CD8-positive, alpha-beta memory T cell (primary cell): ENCODE results near the gene PFDN1. TPM values are rescaled to one million over a fixed set of nuclear protein-coding genes. Genes with fewer than 3 reads are reported as not detected.
A peak's percentile ranks its signal among the peaks of the same experiment; 100 is the strongest.

ENCODE experiments used
- CTCF ChIA-PET: fragments of 350-600 bp; sonication (Branson Sonifier 250); formaldehyde crosslinking; loops from one replicate; lab custom pipeline; 2021; ENCODE audit warnings: antibody characterized with exemption; lab: Charles Lee
- POLR2A ChIA-PET: fragments of 350-600 bp; sonication (Branson Sonifier 250); formaldehyde crosslinking; loops from one replicate; lab custom pipeline; 2021; ENCODE audit warnings: antibody characterized with exemption; lab: Charles Lee
- DNase-seq, 5 donors: peaks; one replicate each; pipeline versions ENCODE4 v3.0.0 to v3.0.0-alpha.2; 2020 to 2022; ENCODE audit warnings: mixed read lengths in 1 of 5
- H3K27ac ChIP-seq: one replicate; pipeline ENCODE4 v1.7.0; 2013; ENCODE audit warnings: low read depth, mild to moderate bottlenecking, low read length, moderate library complexity
- H3K27me3 ChIP-seq: 2 replicates; pipeline ENCODE4 v1.7.0; 2013; ENCODE audit warnings: low read length, mild to moderate bottlenecking; ENCODE audit not compliant: insufficient read depth, poor library complexity, severe bottlenecking
- H3K36me3 ChIP-seq: 2 replicates; pipeline ENCODE4 v1.7.0; 2013; ENCODE audit warnings: mild to moderate bottlenecking, low read length, moderate library complexity; ENCODE audit not compliant: insufficient read depth
- H3K4me1 ChIP-seq: 2 replicates; pipeline ENCODE4 v1.7.0; 2013; ENCODE audit warnings: mild to moderate bottlenecking, low read length, moderate library complexity; ENCODE audit not compliant: insufficient read depth
- H3K4me3 ChIP-seq: 2 replicates; pipeline ENCODE4 v1.7.0; 2013; ENCODE audit warnings: mild to moderate bottlenecking, low read length
- H3K9me3 ChIP-seq: 2 replicates; pipeline ENCODE4 v1.7.0; 2013; ENCODE audit warnings: mild to moderate bottlenecking, low read length
- H3K27ac Mint-ChIP-seq, 8 donors: one replicate each; pipeline ENCODE4 v1.8.0; 2020 to 2021; ENCODE audit warnings: mixed read lengths in 8 of 8, mild to moderate bottlenecking in 6 of 8, inconsistent platforms in 3 of 8, moderate library complexity in 3 of 8
- H3K27me3 Mint-ChIP-seq, 2 donors: one replicate each; pipeline ENCODE4 v1.8.0; 2020 to 2021; ENCODE audit warnings: mixed read lengths in 2 of 2, mild to moderate bottlenecking in 1 of 2, moderate library complexity in 1 of 2
- H3K36me3 Mint-ChIP-seq, 3 donors: one replicate each; pipeline ENCODE4 v1.8.0; 2020 to 2021; ENCODE audit warnings: mixed read lengths in 3 of 3, inconsistent platforms in 1 of 3, mild to moderate bottlenecking in 1 of 3
- H3K4me1 Mint-ChIP-seq, 3 donors: one replicate each; pipeline ENCODE4 v1.8.0; 2020 to 2021; ENCODE audit warnings: mixed read lengths in 3 of 3, inconsistent platforms in 1 of 3, mild to moderate bottlenecking in 1 of 3
- H3K4me3 Mint-ChIP-seq, 7 donors: one replicate each; pipeline ENCODE4 v1.8.0; 2020 to 2021; ENCODE audit warnings: mixed read lengths in 7 of 7, mild to moderate bottlenecking in 6 of 7, moderate library complexity in 4 of 7, inconsistent platforms in 2 of 7
- H3K9me3 Mint-ChIP-seq, 5 donors: one replicate each; pipeline ENCODE4 v1.8.0; 2020 to 2022; ENCODE audit warnings: mixed read lengths in 5 of 5, mild to moderate bottlenecking in 3 of 5, moderate library complexity in 2 of 5, inconsistent platforms in 1 of 5
- polyA plus RNA-seq: library from polyadenylated mRNA; unstranded; fragments of 300-500 nt; fragmentation: Illumina TruSeq; gene quantifications from one replicate; pipeline ENCODE4 v1.2.3, GENCODE V29; 2021
- total RNA-seq, 2 experiments: library from RNA; stranded (reverse); gene quantifications; one replicate each; pipeline ENCODE4 v1.2.3, GENCODE V29; 2021

Gene PFDN1
- total and polyA plus RNA-seq, 3 experiments from 2014 or later: 71.2 to 115 (median 73.2) TPM

DNA sequence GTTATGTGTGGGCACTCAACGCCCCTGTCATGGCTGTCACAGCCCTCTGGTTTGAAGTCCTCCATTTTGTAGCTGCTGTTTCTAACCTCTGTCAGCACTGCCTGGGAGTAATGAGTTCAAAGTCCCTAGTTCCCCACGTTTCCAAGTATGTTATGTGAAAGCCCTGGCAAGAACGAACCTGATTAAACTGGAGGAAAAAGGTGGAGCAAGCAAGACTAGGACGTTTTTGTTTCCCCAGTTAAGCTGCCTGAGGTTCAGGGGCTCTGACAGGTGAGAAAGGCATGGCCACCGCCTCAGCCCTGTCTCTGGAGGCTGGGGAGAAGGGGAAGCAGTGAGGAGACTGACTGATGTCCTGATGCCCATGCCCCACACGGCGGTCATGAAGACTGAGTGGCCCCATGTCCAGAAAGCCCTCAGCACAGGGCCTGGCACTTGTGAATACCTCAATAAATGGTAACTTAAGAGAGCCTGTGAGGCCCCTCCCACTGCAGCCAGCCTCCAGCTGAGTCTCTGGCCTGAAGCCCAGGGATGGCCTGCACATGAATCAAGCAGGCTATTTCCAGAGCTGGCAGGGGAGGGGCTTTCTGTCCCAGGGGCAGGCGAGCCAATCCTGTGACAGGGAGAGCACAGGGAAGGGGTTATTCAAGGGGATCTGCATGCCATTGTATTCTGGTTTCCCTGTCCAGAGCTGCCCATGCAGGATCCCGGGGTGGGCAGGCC, 61.8 kb downstream of the PFDN1 start:
- CTCF ChIA-PET: interaction anchor here (1.3 to 7.4 kb wide), 4 partner anchors 95 to 133 kb away, joined by 3 to 69 read pairs (median 5); partner anchors contain the start of gene SLC4A9
- Histone ChIP-seq H3K36me3 (peaks cover 4% of the 10 kb centered on the region), H3K4me1 (peaks cover 10% of the 10 kb centered on the region), H3K9me3 (no peaks in the 10 kb centered on the region), H3K27me3 (no peaks in the 10 kb centered on the region), H3K27ac (no peak overlapping the region), H3K4me3 (no peak overlapping the region)
- Mint-ChIP-seq H3K27ac (peak overlapping the region in 1 of 8 donors; percentile 55), H3K4me1 (peaks cover 4 to 8% (median 4%) of the 10 kb centered on the region in 3 donors), H3K9me3 (no peaks in the 10 kb centered on the region), H3K4me3 (no peak overlapping the region), H3K36me3 (peaks cover 0 to 23% (median 5%) of the 10 kb centered on the region in 3 donors), H3K27me3 (no peaks in the 10 kb centered on the region)
- POLR2A ChIA-PET: no interaction called here
- no peak for DNase-seq

DNA sequence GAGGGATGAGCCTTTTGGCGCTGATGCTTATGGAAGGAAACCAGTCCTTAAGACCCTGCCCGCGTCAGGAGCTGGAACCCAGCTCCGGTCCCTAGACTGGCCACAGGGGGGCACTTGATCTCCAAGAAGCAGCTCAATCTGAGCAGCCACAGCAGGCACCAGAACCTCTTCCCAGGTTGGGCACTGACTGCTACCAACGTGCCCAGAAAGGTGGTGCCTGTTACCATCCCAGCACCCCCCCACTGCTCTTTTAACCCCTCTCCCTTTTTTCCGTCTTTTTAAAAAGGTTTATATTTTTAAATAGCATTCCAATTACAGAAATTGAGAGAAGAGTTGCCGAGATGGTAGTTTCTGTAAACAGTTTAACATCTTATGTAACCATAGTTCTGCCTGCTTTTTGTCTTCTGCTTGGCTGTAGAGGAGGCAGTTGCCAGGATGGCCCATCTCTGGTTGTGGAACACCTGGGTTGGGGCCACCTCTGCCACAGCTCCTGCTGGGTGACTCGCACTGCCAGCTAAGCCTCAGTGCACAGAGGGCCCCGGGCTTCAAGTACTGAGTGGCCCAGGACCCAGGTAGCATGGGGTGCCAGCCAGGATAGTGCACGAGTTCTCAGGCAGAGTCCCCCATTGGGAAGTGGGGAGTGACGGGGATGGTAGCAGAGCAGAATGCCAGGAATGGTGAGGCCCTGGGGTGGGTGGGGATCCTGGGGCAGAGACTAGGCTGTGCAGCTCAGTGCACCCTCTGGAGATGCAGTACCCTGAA, 62.8 kb downstream of the PFDN1 start:
- Mint-ChIP-seq H3K27me3 (no peaks in the 10 kb centered on the region), H3K36me3 (peaks cover 0 to 13% (median 2%) of the 10 kb centered on the region in 3 donors), H3K9me3 (no peaks in the 10 kb centered on the region), H3K27ac (no peak overlapping the region), H3K4me1 (peaks cover under 1 to 8% (median 4%) of the 10 kb centered on the region in 3 donors), H3K4me3 (no peak overlapping the region)
- no peak overlapping the region for H3K4me3 ChIP-seq
- H3K4me1 ChIP-seq: peaks cover 7% of the 10 kb centered on the region
- peaks cover 4% of the 10 kb centered on the region for H3K36me3 ChIP-seq
- CTCF ChIA-PET: interaction anchor here (0.7 to 1.5 kb wide), 13 partner anchors 9 to 134 kb away, joined by 3 to 9 read pairs (median 4); partner anchors contain the start of gene SLC4A9
- DNase-seq: peak; percentile 8 to 55 (median 13)
- no peaks in the 10 kb centered on the region for H3K9me3 ChIP-seq
- POLR2A ChIA-PET: interaction anchor here (0.5 kb wide), 1 partner anchor 18 kb away, joined by 7 read pairs; no protein-coding TSS in a partner anchor
- H3K27ac ChIP-seq: no peak overlapping the region
- H3K27me3 ChIP-seq: no peaks in the 10 kb centered on the region

GRCh38 chr5:140239461-140239860, 63.4 kb downstream of the PFDN1 start:
- Mint-ChIP-seq H3K27me3 (no peaks in the 10 kb centered on the region), H3K36me3 (peaks cover 0 to 6% (median 1%) of the 10 kb centered on the region in 3 donors), H3K4me3 (no peak overlapping the region), H3K4me1 (peaks cover 0 to 1% (median 0%) of the 10 kb centered on the region in 3 donors), H3K27ac (no peak overlapping the region), H3K9me3 (no peaks in the 10 kb centered on the region)
- H3K36me3 ChIP-seq: no peaks in the 10 kb centered on the region
- ChIA-PET POLR2A (no interaction called here), CTCF (interaction anchor here (0.8 to 1.5 kb wide), 10 partner anchors 9 to 121 kb away, joined by 3 to 9 read pairs (median 4); partner anchors contain the start of gene SLC4A9)
- H3K4me1 ChIP-seq: peaks cover under 1% of the 10 kb centered on the region
- no peak overlapping the region for H3K4me3 ChIP-seq
- H3K27ac ChIP-seq: no peak overlapping the region
- no peaks in the 10 kb centered on the region for H3K27me3 ChIP-seq
- no peaks in the 10 kb centered on the region for H3K9me3 ChIP-seq
- no peak for DNase-seq

DNA sequence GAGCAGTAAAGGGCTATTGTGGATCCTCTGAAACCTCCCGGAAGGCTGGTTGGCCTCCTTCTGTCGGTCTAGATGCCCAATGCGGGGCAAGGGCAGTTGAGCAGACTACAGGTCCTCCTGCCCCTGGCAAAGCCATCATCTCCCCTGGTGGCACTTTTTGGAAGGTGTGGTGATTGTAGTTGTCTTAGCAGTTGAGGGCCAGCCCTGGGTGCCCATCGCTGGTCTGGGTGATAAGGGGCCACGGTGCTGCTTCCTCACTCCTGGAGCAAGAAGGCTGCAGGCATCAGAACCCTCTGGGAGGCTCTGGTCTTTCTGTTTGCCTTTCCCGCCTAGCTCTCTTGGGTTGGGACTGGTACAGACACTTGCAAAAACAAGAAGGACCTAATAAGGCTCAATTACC, 64.1 kb downstream of the PFDN1 start:
- Mint-ChIP-seq H3K4me1 (no peaks in the 10 kb centered on the region), H3K27ac (peak overlapping the region in 2 of 8 donors; percentile 8 to 33), H3K9me3 (no peaks in the 10 kb centered on the region), H3K27me3 (no peaks in the 10 kb centered on the region), H3K36me3 (peaks cover 0 to 3% (median 1%) of the 10 kb centered on the region in 3 donors), H3K4me3 (no peak overlapping the region)
- Histone ChIP-seq H3K27ac (no peak overlapping the region), H3K9me3 (no peaks in the 10 kb centered on the region), H3K36me3 (no peaks in the 10 kb centered on the region), H3K4me3 (no peak overlapping the region), H3K27me3 (no peaks in the 10 kb centered on the region), H3K4me1 (no peaks in the 10 kb centered on the region)
- no peak for DNase-seq
- ChIA-PET CTCF (interaction anchor here (1.1 to 1.5 kb wide), 2 partner anchors 8 to 120 kb away, joined by 3 to 5 read pairs; no protein-coding TSS in a partner anchor), POLR2A (no interaction called here)

DNA sequence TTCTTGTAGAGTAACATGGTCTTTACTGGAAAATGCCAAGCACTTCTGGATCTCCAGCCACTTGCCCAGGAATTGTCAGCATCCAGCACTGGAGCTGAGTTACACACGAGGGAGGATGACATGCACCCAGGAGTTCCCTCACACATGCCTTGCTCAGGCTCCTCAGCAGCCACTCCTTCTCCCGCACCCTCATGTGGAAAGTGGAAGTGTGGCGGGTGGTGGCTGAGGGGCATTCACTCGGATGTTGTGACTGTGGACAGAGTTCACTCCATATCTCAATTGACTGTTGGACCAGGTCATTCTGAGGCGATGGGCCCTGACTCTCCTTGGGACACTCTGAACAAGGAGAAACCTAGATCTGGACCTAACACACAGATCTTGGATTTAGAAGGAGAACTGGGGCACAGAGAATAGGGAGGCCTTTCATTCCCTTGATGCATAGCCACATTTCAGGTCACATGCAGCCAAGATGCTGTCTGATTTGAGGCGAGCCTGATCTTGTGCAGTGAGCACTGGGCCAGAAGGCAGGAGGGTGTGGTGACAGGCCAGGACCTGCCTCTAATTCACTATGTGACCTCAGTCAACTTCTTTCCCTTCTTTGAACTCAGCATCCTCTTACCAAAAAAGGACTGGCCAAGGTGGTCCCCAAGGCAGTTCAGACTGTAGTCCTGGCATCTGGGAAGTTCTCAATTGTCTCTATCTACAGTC, 65.9 kb downstream of the PFDN1 start:
- Histone ChIP-seq H3K27me3 (no peaks in the 10 kb centered on the region), H3K9me3 (no peaks in the 10 kb centered on the region), H3K4me1 (no peaks in the 10 kb centered on the region), H3K4me3 (no peak overlapping the region), H3K36me3 (no peaks in the 10 kb centered on the region), H3K27ac (no peak overlapping the region)
- Mint-ChIP-seq H3K27me3 (no peaks in the 10 kb centered on the region), H3K4me1 (no peaks in the 10 kb centered on the region), H3K4me3 (no peak overlapping the region), H3K36me3 (peaks cover 0 to 2% (median 0%) of the 10 kb centered on the region in 3 donors), H3K27ac (peak overlapping the region in 1 of 8 donors; percentile 94), H3K9me3 (no peaks in the 10 kb centered on the region)
- no peak for DNase-seq
- CTCF ChIA-PET: interaction anchor here (1.2 to 2.1 kb wide), 3 partner anchors 8 to 115 kb away, joined by 3 to 7 read pairs (median 6); no protein-coding TSS in a partner anchor
- POLR2A ChIA-PET: no interaction called here

DNA sequence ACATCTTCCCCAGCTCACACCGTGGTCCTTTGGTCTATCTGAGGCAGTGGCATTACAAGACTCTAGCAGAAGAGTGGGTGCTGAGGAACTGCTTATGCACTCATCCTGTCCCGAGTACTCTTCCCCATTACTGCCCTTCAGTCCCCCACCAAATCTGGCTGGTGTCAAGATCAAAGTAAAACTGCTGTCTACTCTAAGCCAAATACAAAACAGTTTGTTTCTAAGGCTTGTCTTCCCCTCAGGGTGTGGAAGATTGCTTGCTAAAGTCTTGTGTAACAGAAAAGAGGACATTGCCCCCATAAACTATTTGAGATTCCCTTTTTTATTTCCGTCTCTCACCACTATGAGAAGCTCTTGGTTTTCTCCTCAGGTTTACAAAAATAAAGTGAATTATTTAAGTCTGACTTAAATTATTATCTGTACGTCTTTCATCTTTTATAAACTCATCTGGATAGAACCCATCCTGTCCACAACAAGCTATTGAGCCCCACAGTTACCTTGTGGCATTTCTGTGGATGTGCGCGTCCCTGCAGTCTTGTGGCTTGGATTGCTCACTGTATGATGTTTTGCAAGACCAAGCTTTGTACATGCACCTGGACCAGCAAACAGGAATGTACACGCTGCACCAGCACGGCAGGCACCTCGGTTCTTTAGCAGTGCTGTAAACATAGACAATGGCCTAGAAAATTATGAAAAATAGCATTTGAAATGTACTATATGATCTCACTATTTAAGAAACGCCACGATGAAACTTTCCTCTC, 66.9 kb downstream of the PFDN1 start:
- H3K9me3 Mint-ChIP-seq: no peaks in the 10 kb centered on the region
- peaks cover 0 to 1% of the 10 kb centered on the region in 2 donors for H3K27me3 Mint-ChIP-seq
- Histone ChIP-seq H3K36me3 (no peaks in the 10 kb centered on the region), H3K27me3 (no peaks in the 10 kb centered on the region), H3K4me3 (no peak overlapping the region), H3K9me3 (no peaks in the 10 kb centered on the region), H3K4me1 (no peaks in the 10 kb centered on the region), H3K27ac (no peak overlapping the region)
- no peak overlapping the region for H3K27ac Mint-ChIP-seq
- DNase-seq: no peak
- H3K36me3 Mint-ChIP-seq: peaks cover 0 to 2% (median 0%) of the 10 kb centered on the region in 3 donors
- H3K4me3 Mint-ChIP-seq: no peak overlapping the region
- H3K4me1 Mint-ChIP-seq: no peaks in the 10 kb centered on the region
- CTCF ChIA-PET: interaction anchor here (1.2 to 2.1 kb wide), 3 partner anchors 10 to 116 kb away, joined by 3 to 7 read pairs (median 6); no protein-coding TSS in a partner anchor
- POLR2A ChIA-PET: no interaction called here

DNA sequence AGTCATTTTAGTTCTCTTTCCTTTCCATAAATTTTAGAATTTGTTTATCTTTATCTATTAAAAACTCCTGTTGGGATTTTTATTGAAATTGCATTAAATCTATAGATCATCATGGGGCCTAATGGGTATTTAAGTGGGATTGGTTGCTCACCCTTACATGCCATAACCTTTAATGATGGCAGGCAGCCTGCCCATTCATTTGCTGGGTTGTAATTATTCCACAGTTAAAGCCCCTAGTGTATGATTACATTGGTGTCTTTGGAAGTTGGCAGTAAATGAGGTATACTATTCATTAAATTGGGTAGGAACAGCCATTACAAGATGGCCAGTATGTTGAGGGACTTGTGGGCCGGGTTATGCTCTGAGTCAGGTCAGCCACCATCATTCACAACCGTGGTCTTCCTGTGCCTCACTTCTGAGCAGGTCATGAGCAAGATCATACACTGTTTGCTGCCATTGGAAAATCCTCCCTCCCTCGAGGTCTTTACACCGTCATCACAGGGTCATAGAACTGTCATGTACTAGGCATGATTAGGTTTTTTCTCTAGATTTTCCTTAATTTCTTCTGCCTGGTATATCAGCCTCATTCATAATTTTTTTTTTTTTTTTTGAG, 68.4 kb downstream of the PFDN1 start:
- Mint-ChIP-seq H3K4me1 (no peaks in the 10 kb centered on the region), H3K27ac (no peak overlapping the region), H3K9me3 (no peaks in the 10 kb centered on the region), H3K36me3 (peaks cover 0 to 2% (median 0%) of the 10 kb centered on the region in 3 donors), H3K4me3 (no peak overlapping the region), H3K27me3 (peaks cover 0 to 1% of the 10 kb centered on the region in 2 donors)
- Histone ChIP-seq H3K27me3 (no peaks in the 10 kb centered on the region), H3K9me3 (no peaks in the 10 kb centered on the region), H3K4me1 (no peaks in the 10 kb centered on the region), H3K4me3 (no peak overlapping the region), H3K36me3 (no peaks in the 10 kb centered on the region), H3K27ac (no peak overlapping the region)
- DNase-seq: no peak
- CTCF ChIA-PET: interaction anchor here (2.1 kb wide), 1 partner anchor 11 kb away, joined by 6 read pairs; no protein-coding TSS in a partner anchor
- POLR2A ChIA-PET: no interaction called here
